H9 (cell line): ENCODE results near the gene CD300H. TPM values are rescaled to one million over a fixed set of nuclear protein-coding genes. Genes with fewer than 3 reads are reported as not detected.
"Not testable (repeated sequence)": the region's sequence is repeated elsewhere in the genome, so short reads cannot be mapped to it uniquely, and the experiment has no call there.

Source experiments
- DNase-seq: peaks from one replicate; pipeline ENCODE4 v3.0.0-alpha.2; 2017
- H2AFZ ChIP-seq: one replicate; pipeline ENCODE4 v1.6.1; 2013; ENCODE audit warnings: mild to moderate bottlenecking, low read length, control low read depth, moderate library complexity
- H2AK5ac ChIP-seq: 2 replicates; pipeline ENCODE4 v1.6.1; 2013; ENCODE audit warnings: low read length, control low read depth, mixed read lengths; ENCODE audit not compliant: insufficient read length
- H2BK120ac ChIP-seq: one replicate; pipeline ENCODE4 v1.6.1; 2013; ENCODE audit warnings: low read depth, mild to moderate bottlenecking, low read length, control low read depth, inconsistent platforms; ENCODE audit not compliant: poor library complexity, severe bottlenecking
- H2BK12ac ChIP-seq: 2 replicates; pipeline ENCODE4 v1.6.1; 2013; ENCODE audit warnings: low read length, control low read depth, mixed read lengths, low read depth; ENCODE audit not compliant: insufficient read length
- H2BK15ac ChIP-seq: 2 replicates; pipeline ENCODE4 v1.6.1; 2013; ENCODE audit warnings: low read depth, low read length, control low read depth
- H2BK20ac ChIP-seq: one replicate; pipeline ENCODE4 v1.6.1; 2013; ENCODE audit warnings: low read depth, mild to moderate bottlenecking, low read length, control low read depth, inconsistent platforms; ENCODE audit not compliant: poor library complexity, severe bottlenecking
- H2BK5ac ChIP-seq: 2 replicates; pipeline ENCODE4 v1.6.1; 2013; ENCODE audit warnings: low read length, control low read depth, mixed read lengths; ENCODE audit not compliant: insufficient read length
- H3K14ac ChIP-seq: 2 replicates; pipeline ENCODE4 v1.6.1; 2013; ENCODE audit warnings: low read length, control low read depth; ENCODE audit not compliant: insufficient read depth
- H3K18ac ChIP-seq: 2 replicates; pipeline ENCODE4 v1.6.1; 2013; ENCODE audit warnings: low read depth, mild to moderate bottlenecking, mixed read lengths, low read length, control low read depth; ENCODE audit not compliant: insufficient read length
- H3K23ac ChIP-seq: 2 replicates; pipeline ENCODE4 v1.6.1; 2013; ENCODE audit warnings: low read length, control low read depth, mixed read lengths, low read depth; ENCODE audit not compliant: insufficient read length
- H3K23me2 ChIP-seq: 2 replicates; pipeline ENCODE4 v1.6.1; 2013; ENCODE audit warnings: low read depth, mild to moderate bottlenecking, mixed read lengths, low read length, control low read depth; ENCODE audit not compliant: insufficient read length, poor library complexity, severe bottlenecking
- H3K27ac ChIP-seq: 2 replicates; pipeline ENCODE4 v1.5.1; 2013; ENCODE audit warnings: low read length, control low read depth, mixed read lengths, low read depth; ENCODE audit not compliant: insufficient read length
- H3K27me3 ChIP-seq: 2 replicates; pipeline ENCODE4 v1.6.1; 2013; ENCODE audit warnings: low read length, control low read depth, inconsistent platforms; ENCODE audit not compliant: insufficient read depth
- H3K4ac ChIP-seq: 2 replicates; pipeline ENCODE4 v1.6.1; 2013; ENCODE audit warnings: low read depth, mild to moderate bottlenecking, control low read depth, inconsistent platforms, low read length, moderate library complexity
- H3K4me1 ChIP-seq: 2 replicates; pipeline ENCODE4 v1.6.1; 2013; ENCODE audit warnings: low read length, control low read depth, inconsistent platforms; ENCODE audit not compliant: insufficient read depth
- H3K4me2 ChIP-seq: 2 replicates; pipeline ENCODE4 v1.6.1; 2013; ENCODE audit warnings: low read length, control low read depth, mixed read lengths; ENCODE audit not compliant: insufficient read length, insufficient read depth
- H3K56ac ChIP-seq: 2 replicates; pipeline ENCODE4 v1.6.1; 2013; ENCODE audit warnings: low read depth, mild to moderate bottlenecking, mixed read lengths, low read length, control low read depth; ENCODE audit not compliant: insufficient read length
- H3K79me1 ChIP-seq: 2 replicates; pipeline ENCODE4 v1.6.1; 2013; ENCODE audit warnings: low read depth, mild to moderate bottlenecking, moderate library complexity, low read length, control low read depth, inconsistent platforms; ENCODE audit not compliant: insufficient read depth, poor library complexity, severe bottlenecking
- H3K79me2 ChIP-seq: 2 replicates; pipeline ENCODE4 v1.6.1; 2013; ENCODE audit warnings: low read length, control low read depth, inconsistent platforms; ENCODE audit not compliant: insufficient read depth
- H3K9ac ChIP-seq: 2 replicates; pipeline ENCODE4 v1.6.1; 2013; ENCODE audit warnings: low read length, control low read depth, mixed read lengths; ENCODE audit not compliant: insufficient read length; ENCODE audit errors: extremely low read depth
- H3K9me3 ChIP-seq: one replicate; pipeline ENCODE4 v1.6.1; 2013; ENCODE audit warnings: low read depth, low read length, inconsistent platforms; ENCODE audit not compliant: control insufficient read depth
- H3T11ph ChIP-seq: one replicate; pipeline ENCODE4 v1.6.1; 2013; ENCODE audit warnings: mild to moderate bottlenecking, low read length, control low read depth, inconsistent platforms
- H4K20me1 ChIP-seq: one replicate; pipeline ENCODE4 v1.6.1; 2013; ENCODE audit not compliant: control insufficient read depth, insufficient read length, insufficient read depth
- H4K5ac ChIP-seq: 2 replicates; pipeline ENCODE4 v1.6.1; 2013; ENCODE audit warnings: low read depth, mild to moderate bottlenecking, mixed read lengths, low read length, control low read depth; ENCODE audit not compliant: insufficient read length
- H4K8ac ChIP-seq: replicated peaks from 2 replicates; pipeline ENCODE4 v1.6.1; 2013; ENCODE audit warnings: low read length, control low read depth, mixed read lengths, low read depth; ENCODE audit not compliant: insufficient read length
- H4K91ac ChIP-seq: 2 replicates; pipeline ENCODE4 v1.6.1; 2013; ENCODE audit warnings: low read depth, mild to moderate bottlenecking, moderate library complexity, mixed read lengths, low read length, control low read depth; ENCODE audit not compliant: insufficient read length
- H3K27ac Mint-ChIP-seq, 3 experiments: 2 replicates in 2 of 3; 3 replicates in 1 of 3; pipeline ENCODE4 v1.8.0; 2020 to 2021; ENCODE audit warnings: mixed read lengths in 3 of 3, mild to moderate bottlenecking in 1 of 3, moderate library complexity in 1 of 3
- H3K27me3 Mint-ChIP-seq: 2 replicates; pipeline ENCODE4 v1.8.0; 2021; ENCODE audit warnings: low read depth, mild to moderate bottlenecking, moderate library complexity, mixed read lengths
- H3K36me3 Mint-ChIP-seq, 3 experiments: 2 replicates in 2 of 3; 3 replicates in 1 of 3; pipeline ENCODE4 v1.8.0; 2020 to 2021; ENCODE audit warnings: low read depth in 3 of 3, mixed read lengths in 3 of 3; ENCODE audit not compliant: insufficient read depth in 1 of 3
- H3K4me1 Mint-ChIP-seq, 2 experiments: 2 replicates each; pipeline ENCODE4 v1.8.0; 2020; ENCODE audit warnings: mixed read lengths in 2 of 2
- H3K4me3 Mint-ChIP-seq, 2 experiments: 2 replicates in 1 of 2; 3 replicates in 1 of 2; pipeline ENCODE4 v1.8.0; 2020 to 2021; ENCODE audit warnings: mild to moderate bottlenecking in 2 of 2, mixed read lengths in 2 of 2, moderate library complexity in 1 of 2
- H3K9me3 Mint-ChIP-seq, 2 experiments: 2 replicates in 1 of 2; 3 replicates in 1 of 2; pipeline ENCODE4 v1.8.0; 2020; ENCODE audit warnings: mild to moderate bottlenecking in 2 of 2, mixed read lengths in 2 of 2, moderate library complexity in 1 of 2
- WGBS: extraction: QIAGEN DNeasy Blood & Tissue Kit; methylation state at CpG from one replicate; pipeline ENCODE4 v1.1.7; 2013; ENCODE audit warnings: missing lambda C conversion rate, low lambda C conversion rate, mixed read lengths; ENCODE audit not compliant: insufficient read length; ENCODE audit errors: extremely low coverage; 5-methylcytosine and 5-hydroxymethylcytosine counted together
- total RNA-seq: library from RNA; stranded (reverse); gene quantifications from 2 replicates; pipeline ENCODE4 v1.2.1, GENCODE V29; 2021
- TF ChIP-seq, protein P1 (sequence below): fragments of 200-600 bp; sonication (generic); conservative IDR thresholded peaks from 3 replicates; pipeline ENCODE4 v1.8.0; 2021; ENCODE audit warnings: antibody characterized with exemption, mild to moderate bottlenecking

The CD300H gene
- total RNA-seq, 1 experiment from 2014 or later, result not detected

DNA sequence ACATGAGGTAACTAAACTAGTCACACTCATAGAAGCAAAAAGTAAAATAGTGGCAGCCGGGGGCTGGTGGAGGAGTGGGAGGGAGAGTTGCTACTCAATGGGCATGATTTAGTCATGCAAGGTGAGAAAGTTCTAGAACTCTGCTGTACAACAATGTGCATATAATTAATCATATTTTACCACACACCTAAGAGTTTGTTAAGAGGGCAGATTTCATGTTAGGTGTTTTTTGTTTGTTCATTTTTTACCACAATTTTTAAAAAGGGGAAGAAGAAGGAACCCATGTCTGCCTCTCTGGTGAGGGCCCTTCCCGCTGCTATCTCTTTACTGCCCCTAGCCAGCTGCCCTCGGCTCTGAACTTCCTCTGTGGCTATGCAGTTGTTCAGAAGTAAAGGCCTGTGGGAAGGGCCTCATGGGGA, 47.3 kb downstream of the CD300H start:
- no peaks in the 10 kb centered on the region for H3K79me1 ChIP-seq
- no peak for DNase-seq
- Mint-ChIP-seq H3K9me3 (peaks cover 20 to 24% of the 10 kb centered on the region in 2 experiments), H3K4me1 (no peaks in the 10 kb centered on the region), H3K4me3 (no peak overlapping the region), H3K27me3 (peaks cover 58% of the 10 kb centered on the region), H3K27ac (no peak overlapping the region), H3K36me3 (no peaks in the 10 kb centered on the region; a peak in 1 of 7 replicates)
- H3K18ac ChIP-seq, result no peak overlapping the region
- H3K27me3 ChIP-seq, result 0 out of 2 replicates have a peak, but pooled peaks cover 1% of the 10 kb centered on the region
- no peak overlapping the region for H3K27ac ChIP-seq
- no peak overlapping the region for H2BK5ac ChIP-seq
- H3K4me1 ChIP-seq, result no peaks in the 10 kb centered on the region
- TF ChIP-seq, protein P1, sequence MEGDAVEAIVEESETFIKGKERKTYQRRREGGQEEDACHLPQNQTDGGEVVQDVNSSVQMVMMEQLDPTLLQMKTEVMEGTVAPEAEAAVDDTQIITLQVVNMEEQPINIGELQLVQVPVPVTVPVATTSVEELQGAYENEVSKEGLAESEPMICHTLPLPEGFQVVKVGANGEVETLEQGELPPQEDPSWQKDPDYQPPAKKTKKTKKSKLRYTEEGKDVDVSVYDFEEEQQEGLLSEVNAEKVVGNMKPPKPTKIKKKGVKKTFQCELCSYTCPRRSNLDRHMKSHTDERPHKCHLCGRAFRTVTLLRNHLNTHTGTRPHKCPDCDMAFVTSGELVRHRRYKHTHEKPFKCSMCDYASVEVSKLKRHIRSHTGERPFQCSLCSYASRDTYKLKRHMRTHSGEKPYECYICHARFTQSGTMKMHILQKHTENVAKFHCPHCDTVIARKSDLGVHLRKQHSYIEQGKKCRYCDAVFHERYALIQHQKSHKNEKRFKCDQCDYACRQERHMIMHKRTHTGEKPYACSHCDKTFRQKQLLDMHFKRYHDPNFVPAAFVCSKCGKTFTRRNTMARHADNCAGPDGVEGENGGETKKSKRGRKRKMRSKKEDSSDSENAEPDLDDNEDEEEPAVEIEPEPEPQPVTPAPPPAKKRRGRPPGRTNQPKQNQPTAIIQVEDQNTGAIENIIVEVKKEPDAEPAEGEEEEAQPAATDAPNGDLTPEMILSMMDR, result no peak
- no peak overlapping the region for H3K4ac ChIP-seq
- H3K9me3 ChIP-seq, result no peaks in the 10 kb centered on the region
- H4K20me1 ChIP-seq, result no peaks in the 10 kb centered on the region
- no peak overlapping the region for H2BK15ac ChIP-seq
- no peak overlapping the region for H3T11ph ChIP-seq
- no peaks in the 10 kb centered on the region for H3K79me2 ChIP-seq
- no peak overlapping the region for H3K23ac ChIP-seq
- WGBS, result no CpG with 5 or more reads among the region's 3 CpGs
- no peak overlapping the region for H2AK5ac ChIP-seq
- H2BK120ac ChIP-seq, result no peak overlapping the region
- H3K4me2 ChIP-seq, result no peak overlapping the region
- no peak overlapping the region for H2AFZ ChIP-seq
- no peak overlapping the region for H4K91ac ChIP-seq
- no peak overlapping the region for H3K9ac ChIP-seq
- H4K5ac ChIP-seq, result no peak overlapping the region
- no peak overlapping the region for H4K8ac ChIP-seq
- no peak overlapping the region for H2BK12ac ChIP-seq
- H2BK20ac ChIP-seq, result no peak overlapping the region
- H3K14ac ChIP-seq, result no peak overlapping the region
- no peaks in the 10 kb centered on the region for H3K23me2 ChIP-seq
- H3K56ac ChIP-seq, result no peak overlapping the region

DNA sequence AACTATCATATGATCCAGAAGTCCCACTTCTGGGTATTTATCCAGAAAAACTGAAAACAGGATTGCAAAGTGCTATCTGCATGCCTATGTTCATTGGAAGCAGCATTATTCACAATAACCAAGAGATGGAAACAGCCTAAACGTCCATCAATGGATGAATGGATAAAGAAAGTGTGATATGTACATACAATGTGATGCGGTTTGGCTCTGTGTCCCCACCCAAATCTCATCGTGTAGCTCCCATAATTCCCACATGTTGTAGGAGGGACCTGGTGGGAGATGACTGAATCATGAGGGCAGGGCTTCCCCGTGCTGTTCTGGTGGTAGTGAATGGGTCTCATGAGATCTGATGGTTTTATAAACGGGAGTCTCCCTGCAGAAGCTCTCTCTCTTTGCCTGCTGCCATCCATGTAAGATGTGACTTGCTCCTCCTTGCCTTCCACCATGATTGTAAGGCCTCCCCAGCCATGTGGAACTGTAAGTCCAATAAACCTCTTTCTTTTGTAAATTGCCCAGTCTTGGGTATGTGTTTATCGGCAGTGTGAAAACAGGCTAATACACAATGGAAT, 48.8 kb downstream of the CD300H start:
- H3K4me3 Mint-ChIP-seq, H3K14ac ChIP-seq, H4K20me1 ChIP-seq, H2BK12ac ChIP-seq, H2BK5ac ChIP-seq, H3K27me3 ChIP-seq, H3K4me1 ChIP-seq, H3K56ac ChIP-seq, H2AFZ ChIP-seq, H3K9ac ChIP-seq, H2AK5ac ChIP-seq, H2BK15ac ChIP-seq, H3K9me3 ChIP-seq, H3K4me1 Mint-ChIP-seq, H3K79me1 ChIP-seq, H4K8ac ChIP-seq, H3K4me2 ChIP-seq, DNase-seq, H4K5ac ChIP-seq, H3K4ac ChIP-seq, H4K91ac ChIP-seq, H3K27ac Mint-ChIP-seq, H3K23me2 ChIP-seq, H3K27ac ChIP-seq, H2BK20ac ChIP-seq, H3T11ph ChIP-seq, H3K18ac ChIP-seq, H2BK120ac ChIP-seq, H3K79me2 ChIP-seq, H3K23ac ChIP-seq: not testable (repeated sequence)
- no CpG with 5 or more reads among the region's 6 CpGs for WGBS
- Mint-ChIP-seq H3K36me3 (peaks cover 11 to 12% (median 12%) of the 10 kb centered on the region in 3 experiments), H3K27me3 (peaks cover 56% of the 10 kb centered on the region), H3K9me3 (peaks cover 29 to 37% of the 10 kb centered on the region in 2 experiments)
